ENCODE measurements around the gene SBNO1.

The SBNO1 gene

DNA sequence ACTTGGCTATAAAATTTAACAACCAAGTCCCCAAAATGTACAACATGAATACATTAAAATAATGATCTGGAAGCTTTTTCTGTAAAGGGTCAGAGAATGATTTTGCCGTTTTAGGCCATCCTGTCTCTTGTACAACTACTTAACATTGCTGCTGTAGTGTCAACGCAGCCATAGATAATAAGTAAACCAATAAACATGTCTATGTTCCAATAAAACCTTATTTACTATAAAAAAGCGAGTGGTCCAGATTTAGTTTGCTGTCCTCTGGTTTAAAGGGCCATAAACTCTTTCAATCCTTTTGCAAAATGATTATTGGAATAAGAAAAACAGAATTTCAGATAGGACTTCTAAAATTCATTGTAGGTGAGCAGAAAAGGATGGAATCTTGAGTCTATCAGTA is 29.2 kb downstream of the SBNO1 start:
- H2AK5ac ChIP-seq (ENCODE audit: low read depth, low read length), result no peak overlapping the region
- no peak overlapping the region for H4K91ac ChIP-seq (ENCODE audit: low read depth, low read length, poor library complexity)
- H3K14ac ChIP-seq (ENCODE audit: low read length), result no peak overlapping the region
- no peak for DNase-seq (ENCODE audit: low spot score)
- no peak overlapping the region for H2BK12ac ChIP-seq (ENCODE audit: low read length)
- no peaks in the 10 kb centered on the region for H3K4me1 ChIP-seq (ENCODE audit: control insufficient read depth in 2 of 2, insufficient read depth in 1 of 2, low read depth in 1 of 2, low read length in 2 of 2)
- peaks cover 5% of the 10 kb centered on the region for H3K79me1 ChIP-seq (ENCODE audit: low read depth, low read length)
- no peak overlapping the region for H3K23ac ChIP-seq (ENCODE audit: low read depth, low read length, poor library complexity)
- no peak overlapping the region for H3K9ac ChIP-seq (ENCODE audit: low read depth, low read length, poor library complexity)
- H3K27ac ChIP-seq (replicated peaks; ENCODE audit: low read length), result no peak overlapping the region
- H3K36me3 ChIP-seq (replicated peaks in 1 of 2; ENCODE audit: control insufficient read depth in 2 of 2, insufficient read depth in 2 of 2, low read length in 2 of 2), result peaks cover 26 to 88% of the 10 kb centered on the region in 2 donors
- no CpG with 5 or more reads among the region's 3 CpGs for WGBS, 2 donors (ENCODE audit: extremely low coverage in 2 of 2, insufficient read length in 2 of 2, insufficient replicate concordance in 1 of 2)
- H4K8ac ChIP-seq (ENCODE audit: low read depth, low read length), result no peak overlapping the region
- H3K4me3 ChIP-seq (ENCODE audit: low read length in 2 of 2), result no peak overlapping the region
- H3K4ac ChIP-seq (ENCODE audit: low read length), result no peak overlapping the region
- no peaks in the 10 kb centered on the region for H3K9me3 ChIP-seq (replicated peaks in 1 of 2; ENCODE audit: control insufficient read depth in 2 of 2, insufficient read depth in 1 of 2, low read depth in 1 of 2, low read length in 2 of 2)
- H2BK15ac ChIP-seq (ENCODE audit: low read length), result no peak overlapping the region
- H2BK5ac ChIP-seq (ENCODE audit: low read length), result no peak overlapping the region
- no peak overlapping the region for H3K4me2 ChIP-seq (ENCODE audit: insufficient read depth, low read length, poor library complexity, severe bottlenecking)
- no peaks in the 10 kb centered on the region for H3K27me3 ChIP-seq (ENCODE audit: control insufficient read depth in 3 of 3, insufficient read depth in 3 of 3, low read depth in 1 of 3, low read length in 3 of 3)
- no peak overlapping the region for H2AFZ ChIP-seq (ENCODE audit: low read length)
- H3K18ac ChIP-seq (ENCODE audit: low read length), result no peak overlapping the region
- no peak overlapping the region for H2BK120ac ChIP-seq (ENCODE audit: low read depth, low read length)

DNA sequence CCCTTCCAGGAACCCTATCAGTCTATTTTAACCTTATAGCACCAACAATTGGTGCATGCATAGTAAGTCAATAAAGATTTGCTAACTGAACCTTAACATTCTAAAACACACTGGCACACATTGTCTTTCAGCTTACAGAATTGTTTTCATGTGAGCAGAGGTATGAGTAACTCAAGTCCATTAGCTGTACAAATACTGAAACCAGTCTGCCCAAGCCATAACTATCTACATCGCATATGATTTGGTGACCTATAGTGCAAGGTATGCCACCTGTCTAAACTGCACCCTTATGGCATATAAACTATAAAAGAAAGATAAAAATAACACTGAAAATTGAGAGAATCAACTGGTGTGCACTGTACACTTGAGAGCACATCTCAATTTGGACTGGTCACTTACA is 34.8 kb downstream of the SBNO1 start:
- Histone ChIP-seq H2AK5ac (ENCODE audit: low read depth, low read length) (no peak overlapping the region), H3K9me3 (replicated peaks in 1 of 2; ENCODE audit: control insufficient read depth in 2 of 2, insufficient read depth in 1 of 2, low read depth in 1 of 2, low read length in 2 of 2) (no peaks in the 10 kb centered on the region), H3K9ac (ENCODE audit: low read depth, low read length, poor library complexity) (no peak overlapping the region), H2AFZ (ENCODE audit: low read length) (no peak overlapping the region), H3K4me2 (ENCODE audit: insufficient read depth, low read length, poor library complexity, severe bottlenecking) (no peak overlapping the region), H3K18ac (ENCODE audit: low read length) (no peak overlapping the region), H2BK5ac (ENCODE audit: low read length) (no peak overlapping the region), H3K27ac (replicated peaks; ENCODE audit: low read length) (no peak overlapping the region), H3K27me3 (ENCODE audit: control insufficient read depth in 3 of 3, insufficient read depth in 3 of 3, low read depth in 1 of 3, low read length in 3 of 3) (no peaks in the 10 kb centered on the region), H3K36me3 (replicated peaks in 1 of 2; ENCODE audit: control insufficient read depth in 2 of 2, insufficient read depth in 2 of 2, low read length in 2 of 2) (peaks cover 24 to 92% of the 10 kb centered on the region in 2 donors), H2BK120ac (ENCODE audit: low read depth, low read length) (no peak overlapping the region), H3K4me1 (ENCODE audit: control insufficient read depth in 2 of 2, insufficient read depth in 1 of 2, low read depth in 1 of 2, low read length in 2 of 2) (no peaks in the 10 kb centered on the region), H4K91ac (ENCODE audit: low read depth, low read length, poor library complexity) (no peak overlapping the region), H3K4me3 (ENCODE audit: low read length in 2 of 2) (no peak overlapping the region), H4K8ac (ENCODE audit: low read depth, low read length) (no peak overlapping the region), H3K4ac (ENCODE audit: low read length) (no peak overlapping the region), H2BK12ac (ENCODE audit: low read length) (no peak overlapping the region), H3K79me1 (ENCODE audit: low read depth, low read length) (peaks cover under 1% of the 10 kb centered on the region), H2BK15ac (ENCODE audit: low read length) (no peak overlapping the region), H3K14ac (ENCODE audit: low read length) (no peak overlapping the region), H3K23ac (ENCODE audit: low read depth, low read length, poor library complexity) (no peak overlapping the region)
- no CpG with 5 or more reads among the region's 1 CpG for WGBS, 2 donors (ENCODE audit: extremely low coverage in 2 of 2, insufficient read length in 2 of 2, insufficient replicate concordance in 1 of 2)
- DNase-seq (ENCODE audit: low spot score), result no peak

DNA sequence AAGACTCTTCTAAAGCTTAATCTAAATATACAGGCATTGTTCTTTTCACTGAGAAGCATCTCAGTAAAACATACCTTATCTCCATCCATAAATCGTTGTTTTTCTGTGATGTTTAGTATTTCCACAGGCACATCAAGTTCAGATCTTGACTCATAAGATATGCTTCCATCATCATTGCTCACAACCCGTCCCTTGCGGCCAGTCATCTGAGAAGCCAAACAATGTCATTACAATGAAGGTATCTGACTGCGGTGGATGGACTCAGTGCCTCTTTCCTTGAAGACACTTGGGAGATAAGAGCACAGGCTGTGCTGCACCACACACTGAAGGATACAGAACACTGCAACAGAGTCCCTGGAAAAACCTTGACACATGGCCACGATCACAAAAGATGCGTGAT is 44.8 kb downstream of the SBNO1 start:
- no peaks in the 10 kb centered on the region for H3K9me3 ChIP-seq (replicated peaks in 1 of 2; ENCODE audit: control insufficient read depth in 2 of 2, insufficient read depth in 1 of 2, low read depth in 1 of 2, low read length in 2 of 2)
- H3K9ac ChIP-seq (ENCODE audit: low read depth, low read length, poor library complexity), result no peak overlapping the region
- no peak for DNase-seq (ENCODE audit: low spot score)
- no peak overlapping the region for H2AK5ac ChIP-seq (ENCODE audit: low read depth, low read length)
- H4K91ac ChIP-seq (ENCODE audit: low read depth, low read length, poor library complexity), result no peak overlapping the region
- no peak overlapping the region for H3K4ac ChIP-seq (ENCODE audit: low read length)
- H3K4me2 ChIP-seq (ENCODE audit: insufficient read depth, low read length, poor library complexity, severe bottlenecking), result no peak overlapping the region
- no peaks in the 10 kb centered on the region for H3K79me1 ChIP-seq (ENCODE audit: low read depth, low read length)
- H2AFZ ChIP-seq (ENCODE audit: low read length), result no peak overlapping the region
- H3K14ac ChIP-seq (ENCODE audit: low read length), result no peak overlapping the region
- H2BK120ac ChIP-seq (ENCODE audit: low read depth, low read length), result no peak overlapping the region
- WGBS, 2 donors (ENCODE audit: extremely low coverage in 2 of 2, insufficient read length in 2 of 2, insufficient replicate concordance in 1 of 2), result no CpG with 5 or more reads among the region's 6 CpGs
- peaks cover 30 to 100% of the 10 kb centered on the region in 2 donors for H3K36me3 ChIP-seq (replicated peaks in 1 of 2; ENCODE audit: control insufficient read depth in 2 of 2, insufficient read depth in 2 of 2, low read length in 2 of 2)
- H2BK12ac ChIP-seq (ENCODE audit: low read length), result no peak overlapping the region
- no peak overlapping the region for H3K18ac ChIP-seq (ENCODE audit: low read length)
- no peak overlapping the region for H3K23ac ChIP-seq (ENCODE audit: low read depth, low read length, poor library complexity)
- no peaks in the 10 kb centered on the region for H3K4me1 ChIP-seq (ENCODE audit: control insufficient read depth in 2 of 2, insufficient read depth in 1 of 2, low read depth in 1 of 2, low read length in 2 of 2)
- H3K27ac ChIP-seq (replicated peaks; ENCODE audit: low read length), result no peak overlapping the region
- no peak overlapping the region for H3K4me3 ChIP-seq (ENCODE audit: low read length in 2 of 2)
- H2BK15ac ChIP-seq (ENCODE audit: low read length), result no peak overlapping the region
- no peak overlapping the region for H2BK5ac ChIP-seq (ENCODE audit: low read length)
- no peak overlapping the region for H4K8ac ChIP-seq (ENCODE audit: low read depth, low read length)
- H3K27me3 ChIP-seq (ENCODE audit: control insufficient read depth in 3 of 3, insufficient read depth in 3 of 3, low read depth in 1 of 3, low read length in 3 of 3), result no peaks in the 10 kb centered on the region

DNA sequence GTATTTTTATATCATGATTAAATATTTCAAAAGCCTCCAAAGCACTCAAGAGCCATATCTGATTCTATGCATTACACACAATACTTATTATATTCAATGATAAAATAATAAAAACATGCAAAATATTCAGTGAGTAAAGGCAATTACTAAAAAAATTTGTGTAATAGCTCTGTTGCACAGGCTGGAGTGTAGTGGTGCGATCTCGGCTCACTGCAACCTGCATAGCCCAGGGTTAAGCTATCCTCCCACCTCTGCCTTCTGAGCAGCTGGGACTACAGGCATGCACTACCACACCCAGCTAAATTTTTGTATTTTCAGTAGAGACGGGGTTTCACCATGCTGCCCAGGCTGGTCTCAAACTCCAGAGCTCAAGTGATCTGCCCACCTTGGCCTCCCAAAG is 45.4 kb downstream of the SBNO1 start:
- no peak overlapping the region for H3K4me3 ChIP-seq (ENCODE audit: low read length in 2 of 2)
- no peaks in the 10 kb centered on the region for H3K4me1 ChIP-seq (ENCODE audit: control insufficient read depth in 2 of 2, insufficient read depth in 1 of 2, low read depth in 1 of 2, low read length in 2 of 2)
- H3K27ac ChIP-seq (replicated peaks; ENCODE audit: low read length), result no peak overlapping the region
- no peak for DNase-seq (ENCODE audit: low spot score)
- no peak overlapping the region for H2BK15ac ChIP-seq (ENCODE audit: low read length)
- no peak overlapping the region for H3K9ac ChIP-seq (ENCODE audit: low read depth, low read length, poor library complexity)
- H3K9me3 ChIP-seq (replicated peaks in 1 of 2; ENCODE audit: control insufficient read depth in 2 of 2, insufficient read depth in 1 of 2, low read depth in 1 of 2, low read length in 2 of 2), result no peaks in the 10 kb centered on the region
- H3K18ac ChIP-seq (ENCODE audit: low read length), result no peak overlapping the region
- no peak overlapping the region for H4K91ac ChIP-seq (ENCODE audit: low read depth, low read length, poor library complexity)
- H2AK5ac ChIP-seq (ENCODE audit: low read depth, low read length), result no peak overlapping the region
- H3K79me1 ChIP-seq (ENCODE audit: low read depth, low read length), result no peaks in the 10 kb centered on the region
- H2BK5ac ChIP-seq (ENCODE audit: low read length), result no peak overlapping the region
- no peak overlapping the region for H3K23ac ChIP-seq (ENCODE audit: low read depth, low read length, poor library complexity)
- H3K27me3 ChIP-seq (ENCODE audit: control insufficient read depth in 3 of 3, insufficient read depth in 3 of 3, low read depth in 1 of 3, low read length in 3 of 3), result no peaks in the 10 kb centered on the region
- no peak overlapping the region for H3K14ac ChIP-seq (ENCODE audit: low read length)
- no peak overlapping the region for H3K4me2 ChIP-seq (ENCODE audit: insufficient read depth, low read length, poor library complexity, severe bottlenecking)
- H2BK12ac ChIP-seq (ENCODE audit: low read length), result no peak overlapping the region
- H3K36me3 ChIP-seq (replicated peaks in 1 of 2; ENCODE audit: control insufficient read depth in 2 of 2, insufficient read depth in 2 of 2, low read length in 2 of 2), result peaks cover 26 to 100% of the 10 kb centered on the region in 2 donors
- H4K8ac ChIP-seq (ENCODE audit: low read depth, low read length), result no peak overlapping the region
- no CpG with 5 or more reads among the region's 3 CpGs for WGBS, 2 donors (ENCODE audit: extremely low coverage in 2 of 2, insufficient read length in 2 of 2, insufficient replicate concordance in 1 of 2)
- H2BK120ac ChIP-seq (ENCODE audit: low read depth, low read length), result no peak overlapping the region
- no peak overlapping the region for H2AFZ ChIP-seq (ENCODE audit: low read length)
- no peak overlapping the region for H3K4ac ChIP-seq (ENCODE audit: low read length)
